HCT116 (cell line): ENCODE data around the gene KLK7. TPM values are rescaled to one million over a fixed set of nuclear protein-coding genes. Genes with fewer than 3 reads are reported as not detected.

Source experiments
- ATAC-seq: fragments of 200-7000 bp; cut with Tn5 transposase; 2 replicates; pipeline ENCODE4 v1.9.1; 2020; ENCODE audit warnings: mild to moderate bottlenecking, moderate library complexity
- BruUV-seq: library from RNA; stranded (reverse); fragments of 400-500 nt; replicated peaks from 2 replicates; lab custom pipeline; 2021; lab: Mats Ljungman, UMichigan
- CTCF ChIA-PET: fragments of 300-600 bp; sonication (Branson Sonifier 250); formaldehyde crosslinking; loops from one replicate; lab custom pipeline; 2021; ENCODE audit warnings: antibody characterized with exemption; lab: Charles Lee
- POLR2A ChIA-PET: fragments of 300-600, 350-600 bp; sonication (Branson Sonifier 250); formaldehyde crosslinking; loops from one replicate; lab custom pipeline; 2021; ENCODE audit warnings: antibody characterized with exemption; lab: Charles Lee
- RAD21 ChIA-PET, 2 experiments: fragments of 300-600 bp; sonication (Branson Sonifier 250); formaldehyde crosslinking; loops; one replicate each; lab custom pipeline; 2023; ENCODE audit warnings: low total read pairs in 2 of 2; ENCODE audit not compliant: uncharacterized antibody in 2 of 2, unreplicated experiment in 2 of 2, low non-redundant PET in 1 of 2; lab: Charles Lee
- DNase-seq: peaks from one replicate; pipeline ENCODE4 v3.0.0-alpha.2; 2010; ENCODE audit warnings: low read depth, low spot score
- H2AFZ ChIP-seq: fragments of 200-600 bp; shearing (Covaris generic), sonication (generic); 2 replicates; pipeline ENCODE4 v1.6.1; 2017; ENCODE audit warnings: low read depth, mixed run types, mixed read lengths, antibody characterized with exemption, low read length; ENCODE audit not compliant: poor library complexity, severe bottlenecking
- H3K27ac ChIP-seq: 2 replicates; pipeline ENCODE4 v1.5.1; 2012; ENCODE audit warnings: low read depth, low read length
- H3K27me3 ChIP-seq: fragments of 200-600 bp; sonication (generic); 2 replicates; pipeline ENCODE4 v1.6.1; 2016; ENCODE audit warnings: mixed run types, low read length, mixed read lengths; ENCODE audit not compliant: insufficient read depth
- H3K36me3 ChIP-seq, 2 experiments: fragments of 200-500 bp in 1 of 2; fragments of 200-600 bp in 1 of 2; sonication (Bioruptor generic) in 1 of 2; sonication (generic) in 1 of 2; 2 replicates each; pipeline versions ENCODE4 v1.5.1 to v1.6.1; 2014 to 2016; ENCODE audit warnings: low read length in 2 of 2, inconsistent platforms in 1 of 2, mixed read lengths in 1 of 2, mixed run types in 1 of 2; ENCODE audit not compliant: insufficient read depth in 2 of 2, control insufficient read depth in 1 of 2
- H3K4me1 ChIP-seq, 2 experiments: fragments of 200-600 bp in 1 of 2; sonication (generic) in 1 of 2; 2 replicates each; pipeline versions ENCODE4 v1.5.1 to v1.6.1; 2012 to 2017; ENCODE audit warnings: low read length in 2 of 2, inconsistent platforms in 1 of 2, mild to moderate bottlenecking in 1 of 2, mixed read lengths in 1 of 2, mixed run types in 1 of 2, moderate library complexity in 1 of 2; ENCODE audit not compliant: insufficient read depth in 2 of 2, control insufficient read depth in 1 of 2
- H3K4me2 ChIP-seq: fragments of 200-600 bp; sonication (generic); 2 replicates; pipeline ENCODE4 v1.6.1; 2017; ENCODE audit warnings: mixed run types, low read length, mixed read lengths
- H3K4me3 ChIP-seq, 2 experiments: fragments of 200-600 bp in 1 of 2; sonication (generic) in 1 of 2; replicated peaks in 1 of 2; 2 replicates each; pipeline ENCODE4 v1.5.1; 2011 to 2016; ENCODE audit warnings: low read length in 2 of 2, control low read depth in 1 of 2, low read depth in 1 of 2, mild to moderate bottlenecking in 1 of 2, mixed read lengths in 1 of 2, mixed run types in 1 of 2
- H3K79me2 ChIP-seq: fragments of 200-600 bp; sonication (generic); 2 replicates; pipeline ENCODE4 v1.6.1; 2017; ENCODE audit warnings: mild to moderate bottlenecking, mixed run types, low read length, moderate library complexity, mixed read lengths; ENCODE audit not compliant: insufficient read depth
- H3K9ac ChIP-seq: fragments of 200-600 bp; sonication (generic); 2 replicates; pipeline ENCODE4 v1.6.1; 2016; ENCODE audit warnings: low read length, mixed read lengths
- H3K9me2 ChIP-seq: fragments of 200-600 bp; sonication (generic), shearing (Covaris generic); 2 replicates; pipeline ENCODE4 v1.6.1; 2017; ENCODE audit warnings: mixed run types, mild to moderate bottlenecking, moderate library complexity; ENCODE audit not compliant: insufficient read depth
- H3K9me3 ChIP-seq, 2 experiments: fragments of 200-500 bp in 1 of 2; fragments of 200-600 bp in 1 of 2; sonication (Bioruptor generic) in 1 of 2; sonication (generic) in 1 of 2; 2 replicates each; pipeline ENCODE4 v1.6.1; 2014 to 2017; ENCODE audit warnings: low read length in 2 of 2, mixed read lengths in 2 of 2, inconsistent platforms in 1 of 2, low read depth in 1 of 2, mild to moderate bottlenecking in 1 of 2, mixed run types in 1 of 2, moderate library complexity in 1 of 2; ENCODE audit not compliant: control insufficient read depth in 1 of 2, insufficient read depth in 1 of 2
- H4K20me1 ChIP-seq: fragments of 200-600 bp; sonication (generic), shearing (Covaris generic); 2 replicates; pipeline ENCODE4 v1.6.1; 2017; ENCODE audit warnings: mixed run types, mild to moderate bottlenecking, moderate library complexity; ENCODE audit not compliant: insufficient read depth
- ATF3 ChIP-seq: IDR thresholded peaks from 2 replicates; pipeline ENCODE4 v1.6.1; 2012
- CBX3 ChIP-seq: IDR thresholded peaks from 2 replicates; pipeline ENCODE4 v1.6.1; 2012; ENCODE audit warnings: low read depth
- CTCF ChIP-seq, 3 experiments: fragments of 200-600 bp in 1 of 3; sonication (generic) in 1 of 3; IDR thresholded peaks in 2 of 3; conservative IDR thresholded peaks in 1 of 3; 2 replicates each; pipeline ENCODE4 v1.5.1; 2012 to 2017; ENCODE audit warnings: low read depth in 2 of 3, low read length in 2 of 3, antibody characterized with exemption in 1 of 3, borderline replicate concordance in 1 of 3, control low read depth in 1 of 3, mild to moderate bottlenecking in 1 of 3, mixed read lengths in 1 of 3, mixed run types in 1 of 3, moderate library complexity in 1 of 3; ENCODE audit not compliant: insufficient read depth in 1 of 3
- EGR1 ChIP-seq: IDR thresholded peaks from 2 replicates; pipeline ENCODE4 v1.6.1; 2012; ENCODE audit warnings: low read depth
- ELF1 ChIP-seq: IDR thresholded peaks from 2 replicates; pipeline ENCODE4 v1.6.1; 2012; ENCODE audit warnings: low read depth, borderline replicate concordance
- EZH2 ChIP-seq: fragments of 200-600 bp; sonication (generic); IDR thresholded peaks from 2 replicates; pipeline ENCODE4 v1.6.1; 2017; ENCODE audit warnings: antibody characterized with exemption, mixed run types
- EZH2phosphoT487 ChIP-seq: fragments of 200-600 bp; IDR thresholded peaks from 2 replicates; pipeline ENCODE4 v1.6.1; 2018; ENCODE audit warnings: antibody characterized with exemption, borderline replicate concordance
- FOSL1 ChIP-seq: IDR thresholded peaks from 2 replicates; pipeline ENCODE4 v1.6.1; 2012; ENCODE audit warnings: low read depth
- JUND ChIP-seq: IDR thresholded peaks from 2 replicates; pipeline ENCODE4 v1.6.1; 2012
- POLR2A ChIP-seq: IDR thresholded peaks from 2 replicates; pipeline ENCODE4 v1.7.0; 2011; ENCODE audit warnings: borderline replicate concordance; ENCODE audit not compliant: insufficient read depth, insufficient read length; ENCODE audit errors: extremely low read depth
- POLR2AphosphoS5 ChIP-seq: IDR thresholded peaks from 2 replicates; pipeline ENCODE4 v1.6.1; 2011; ENCODE audit warnings: mild to moderate bottlenecking, low read depth, low read length, moderate library complexity
- RAD21 ChIP-seq: IDR thresholded peaks from 2 replicates; pipeline ENCODE4 v1.6.1; 2012; ENCODE audit warnings: low read depth, mild to moderate bottlenecking
- SIN3A ChIP-seq: IDR thresholded peaks from 2 replicates; pipeline ENCODE4 v1.6.1; 2012; ENCODE audit warnings: low read depth
- SP1 ChIP-seq: IDR thresholded peaks from 2 replicates; pipeline ENCODE4 v1.6.1; 2012; ENCODE audit warnings: low read depth
- SRF ChIP-seq: IDR thresholded peaks from 2 replicates; pipeline ENCODE4 v1.6.1; 2012; ENCODE audit warnings: low read depth
- TCF7L2 ChIP-seq: IDR thresholded peaks from 2 replicates; pipeline ENCODE4 v1.7.0; 2011; ENCODE audit warnings: borderline replicate concordance, inconsistent platforms; ENCODE audit not compliant: insufficient read depth, insufficient read length; ENCODE audit errors: extremely low read depth
- YY1 ChIP-seq: IDR thresholded peaks from 2 replicates; pipeline ENCODE4 v1.6.1; 2011; ENCODE audit warnings: low read length, low read depth, moderate library complexity, mild to moderate bottlenecking; ENCODE audit not compliant: insufficient replicate concordance; ENCODE audit errors: extremely low read depth
- ZBTB33 ChIP-seq: IDR thresholded peaks from 2 replicates; pipeline ENCODE4 v1.6.1; 2011; ENCODE audit warnings: mild to moderate bottlenecking, low read length, moderate library complexity; ENCODE audit not compliant: insufficient replicate concordance; ENCODE audit errors: extremely low read depth
- ZFX ChIP-seq: fragments of 450-650 bp; IDR thresholded peaks from 2 replicates; pipeline ENCODE4 v1.6.1; 2017
- ZNF274 ChIP-seq: fragments of 200-500 bp; sonication (Bioruptor generic); IDR thresholded peaks from 2 replicates; pipeline ENCODE4 v1.6.1; 2014; ENCODE audit warnings: mild to moderate bottlenecking, low read depth, low read length, inconsistent platforms
- intact Hi-C: fragments of 100-400 bp; cut with micrococcal nuclease; formaldehyde crosslinking; loops from 2 replicates; pipeline ENCODE4 v1.10.0; 2022
- total RNA-seq: library from RNA; stranded (reverse); gene quantifications from one replicate; pipeline ENCODE4 v1.2.1, GENCODE V29; 2021; ENCODE audit not compliant: unreplicated experiment

The KLK7 gene
- total RNA-seq, 1 experiment from 2014 or later: 30.5 TPM

GRCh38 chr19:51020988-51021651 lies 37.4 kb upstream of the KLK7 start (continued):
- TF ChIP-seq EZH2phosphoT487 (no peak), ZFX (no peak), EZH2 (no peak), ELF1 (no peak), CBX3 (peak; percentile 16; the same call in 1 of the 2 replicates)

- H3K4me3 ChIP-seq: peak within 1 kb of the TSS; percentile 60 to 73
- no TSS peak for BruUV-seq
- no peaks in the 10 kb centered on the region for H3K9me2 ChIP-seq
- no peaks in the 10 kb centered on the region for H3K79me2 ChIP-seq
- H4K20me1 ChIP-seq: no peaks in the 10 kb centered on the region
- POLR2A ChIA-PET: interaction anchor here (1.1 to 5.4 kb wide), 5 partner anchors 8 to 215 kb away, joined by 3 to 49 read pairs (median 5); partner anchors contain the start of gene KLK8
- H3K4me1 ChIP-seq: peaks cover 18 to 53% of the 10 kb centered on the region in 2 experiments
- H3K4me2 ChIP-seq: peak within 1 kb of the TSS; percentile 80
- peak within 1 kb of the TSS; percentile 79 for H3K27ac ChIP-seq
- H3K27me3 ChIP-seq: no peaks in the 10 kb centered on the region
- no peaks in the 10 kb centered on the region for H3K36me3 ChIP-seq
- CTCF ChIA-PET: interaction anchor here (0.8 to 7.3 kb wide), 6 partner anchors 18 to 114 kb away, joined by 3 to 140 read pairs (median 6); partner anchors contain the start of gene KLK8
- DNase-seq: no peak
- TF ChIP-seq POLR2AphosphoS5 (no peak), RAD21 (no peak), ZBTB33 (no peak), CBX3 (no peak), CTCF (IDR thresholded peaks at IDR 0.05 in 2 of 3, conservative IDR thresholded peaks at IDR 0.05 in 1 of 3; ENCODE audit: borderline replicate concordance in 1 of 3, insufficient read depth in 1 of 3, low read depth in 2 of 3, low read length in 2 of 3) (no peak), SP1 (no peak), SIN3A (no peak), SRF (no peak), POLR2A (no peak), YY1 (no peak), ZNF274 (no peak), JUND (no peak), FOSL1 (no peak), TCF7L2 (no peak), ZFX (no peak), EGR1 (no peak), ELF1 (no peak), ATF3 (no peak)
- peak within 1 kb of the TSS; percentile 74 for H3K9ac ChIP-seq
- no peaks in the 10 kb centered on the region for H3K9me3 ChIP-seq
- RAD21 ChIA-PET: no interaction called here
- intact Hi-C loops: no loop called here
- no peak within 1 kb of the TSS for H2AFZ ChIP-seq
- ATAC-seq: 0 out of 2 replicates have a peak, but pooled peaks have one; percentile 2
These were observed 35.8 kb upstream of the KLK7 start, which contains the start of gene KLK10 for GRCh38 chr19:51019544-51019925. Gene KLK10, minus strand, starts transcription at chr19:51019709. Its CDS starts 579 bp downstream, at chr19:51019130.
